NCI-H748 (cell line): ENCODE data around the gene G0S2.

Source experiments
- DNase-seq: peaks from one replicate; lab custom pipeline; 2025; ENCODE audit not compliant: unreplicated experiment; lab: John Stamatoyannopoulos, UW

Gene G0S2

DNA sequence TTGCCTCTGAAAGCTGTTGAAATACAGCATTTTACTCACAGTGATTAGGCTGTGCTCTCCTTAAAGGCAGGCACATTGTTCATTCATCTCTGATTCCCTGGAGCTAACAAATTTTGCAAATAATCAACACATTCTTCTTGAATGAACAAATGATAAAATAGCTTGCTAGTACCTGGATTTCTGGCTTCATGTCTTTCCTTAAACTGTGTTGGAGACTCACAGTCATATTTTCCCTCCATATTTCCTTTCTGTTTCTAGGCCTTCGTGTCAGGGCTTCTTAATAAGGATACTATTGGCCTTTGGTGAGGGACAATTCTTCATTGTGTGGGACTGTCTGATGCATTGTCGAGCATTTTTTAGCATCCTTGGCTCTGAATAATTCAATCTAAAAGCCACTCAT is 39.1 kb downstream of the G0S2 start:
- DNase-seq = no peak

- no peak for DNase-seq
These were observed 40.1 kb downstream of the G0S2 start for GRCh38 chr1:209715314-209715713.

GRCh38 chr1:209717818-209718217 is 42.6 kb downstream of the G0S2 start:
- no peak for DNase-seq

GRCh38 chr1:209720326-209720725 is 45.1 kb downstream of the G0S2 start:
- no peak for DNase-seq

DNA sequence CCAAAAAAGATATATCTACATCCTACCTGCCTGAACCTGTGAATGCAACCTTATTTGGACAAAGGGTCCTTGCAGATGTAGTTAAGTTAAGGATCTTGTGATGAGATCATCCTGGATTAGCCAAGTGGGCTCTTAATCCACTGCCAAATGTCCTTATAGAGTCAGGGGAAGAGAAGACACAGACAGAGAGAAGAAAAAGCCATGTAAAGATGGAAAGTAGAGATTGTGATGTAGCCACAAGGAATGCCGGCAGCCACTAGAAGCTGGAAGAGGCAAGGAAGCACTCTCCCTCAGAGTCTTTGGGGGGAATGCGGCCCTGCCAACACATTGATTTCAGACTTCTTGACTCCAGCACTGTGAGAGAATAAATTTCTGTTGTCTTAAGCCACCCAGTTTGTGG is 45.6 kb downstream of the G0S2 start:
- DNase-seq = no peak

GRCh38 chr1:209721323-209721722 is 46.1 kb downstream of the G0S2 start:
- no peak for DNase-seq

- no peak for DNase-seq
These were observed 48.1 kb downstream of the G0S2 start for GRCh38 chr1:209723265-209723664.

DNA sequence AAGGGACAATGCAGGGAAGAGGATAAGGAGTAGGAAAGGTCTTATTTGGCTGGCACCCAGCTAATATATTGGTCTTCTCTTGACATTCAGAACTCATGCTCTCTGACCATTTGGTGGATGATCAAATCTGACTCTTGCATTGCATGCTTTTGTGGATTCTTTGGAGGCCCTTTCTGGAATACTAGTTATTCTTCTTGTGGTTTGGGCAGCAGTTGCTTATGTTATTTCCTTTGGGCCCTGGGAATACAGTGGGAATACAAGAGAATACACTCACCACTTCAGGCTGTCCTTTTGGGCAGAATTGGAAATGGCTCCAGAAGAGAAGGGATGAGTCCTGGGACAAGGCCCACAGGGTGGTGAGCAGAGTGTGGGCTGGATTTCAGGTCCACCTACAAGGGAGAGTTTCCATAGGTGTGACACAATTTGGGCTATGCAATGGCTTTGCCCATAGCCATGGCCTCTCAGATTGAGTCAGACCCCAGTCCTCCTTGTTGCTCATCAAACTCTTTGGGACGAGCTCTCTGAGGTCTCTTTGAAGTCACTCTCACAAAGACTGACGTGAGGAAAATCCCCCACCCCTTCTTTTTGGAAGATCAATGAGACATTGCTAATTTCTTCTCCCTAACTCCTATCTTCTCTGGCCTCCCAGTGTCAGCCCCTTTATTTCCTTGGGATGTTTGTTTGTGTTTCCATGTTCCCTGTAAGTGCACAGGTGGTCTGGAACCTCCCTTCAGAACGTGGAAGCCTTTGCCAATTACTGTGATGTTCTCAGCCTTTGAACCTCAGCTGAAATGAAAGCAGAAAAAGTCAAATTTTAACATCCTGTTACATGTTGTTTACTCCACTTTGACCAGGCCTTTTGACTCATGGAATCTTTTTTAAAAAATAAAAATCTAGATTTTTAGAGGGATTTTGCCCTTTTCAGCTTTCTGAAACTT is 48.8 kb downstream of the G0S2 start:
- DNase-seq = no peak
